COR-L47 (cell line): ENCODE data around the gene AKT2.
"Not testable (repeated sequence)": the region's sequence is repeated elsewhere in the genome, so short reads cannot be mapped to it uniquely, and the experiment has no call there.

Source experiments
- DNase-seq: peaks from one replicate; lab custom pipeline; 2025; lab: John Stamatoyannopoulos, UW

AKT2 gene

DNA sequence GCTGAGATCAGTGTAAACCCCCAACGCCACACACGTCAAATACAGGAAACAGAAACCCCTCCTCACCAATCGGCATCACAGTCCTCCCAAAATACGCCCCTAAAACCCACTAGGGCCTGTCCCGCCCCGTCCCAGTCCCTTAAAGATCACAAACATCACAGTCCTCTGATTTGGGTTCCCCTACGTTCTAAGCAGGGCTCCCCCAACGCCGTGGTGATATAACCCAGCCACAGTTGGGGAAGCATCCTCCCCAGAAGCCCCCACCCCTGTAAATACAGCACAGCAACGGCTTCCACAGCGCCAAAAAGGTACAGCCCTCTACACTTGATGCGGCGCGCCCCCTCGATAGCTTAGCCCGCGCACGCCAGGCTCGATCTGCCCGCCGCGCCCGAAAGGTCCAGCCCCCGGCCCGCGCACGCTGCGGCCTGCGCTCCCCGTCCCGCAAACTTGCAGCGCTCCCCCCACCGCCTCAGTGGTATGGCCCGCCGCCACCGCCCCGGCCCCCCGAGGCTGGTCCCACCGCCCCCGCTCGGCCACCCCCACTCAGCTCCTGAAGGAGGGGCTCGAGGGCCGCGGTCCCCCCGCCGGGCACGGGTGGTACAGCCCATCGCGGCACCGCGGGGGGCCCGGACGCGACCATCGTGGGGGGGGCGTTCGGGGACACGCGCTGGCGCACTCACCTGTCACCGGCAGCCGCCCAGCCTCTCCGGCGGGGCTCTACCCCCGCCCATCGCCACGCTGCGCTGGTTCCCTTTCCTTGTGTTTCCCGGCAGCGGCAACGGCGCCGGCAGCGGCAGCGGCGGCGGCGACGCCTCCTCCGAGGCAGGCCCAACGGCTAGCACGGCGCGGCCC, at the start of gene AKT2:
TSS of gene AKT2 (minus strand) at position 845 of the 852 bp plus-strand sequence. CDS start 20,078 bp downstream, outside the sequence.
- peak; percentile 84 for DNase-seq

DNA sequence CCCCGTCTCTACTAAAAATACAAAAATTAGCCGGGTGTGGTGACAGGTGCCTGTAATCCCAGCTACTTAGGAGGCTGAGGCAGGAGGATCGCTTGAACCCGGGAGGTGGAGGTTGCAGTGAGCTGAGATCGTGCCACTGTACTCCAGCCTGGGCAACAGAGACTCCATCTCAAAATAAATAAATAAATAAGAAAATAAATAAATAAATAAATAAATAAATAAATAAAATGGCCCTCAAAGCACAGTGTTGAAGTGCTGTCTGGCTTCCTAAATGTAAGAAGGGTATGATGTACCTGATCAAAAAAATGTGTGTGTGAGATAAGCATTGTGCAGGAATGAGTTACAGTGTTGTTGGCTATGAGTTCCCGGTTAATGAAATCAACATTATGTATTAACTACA, 47.9 kb upstream of the AKT2 start:
- not testable (repeated sequence) for DNase-seq

DNA sequence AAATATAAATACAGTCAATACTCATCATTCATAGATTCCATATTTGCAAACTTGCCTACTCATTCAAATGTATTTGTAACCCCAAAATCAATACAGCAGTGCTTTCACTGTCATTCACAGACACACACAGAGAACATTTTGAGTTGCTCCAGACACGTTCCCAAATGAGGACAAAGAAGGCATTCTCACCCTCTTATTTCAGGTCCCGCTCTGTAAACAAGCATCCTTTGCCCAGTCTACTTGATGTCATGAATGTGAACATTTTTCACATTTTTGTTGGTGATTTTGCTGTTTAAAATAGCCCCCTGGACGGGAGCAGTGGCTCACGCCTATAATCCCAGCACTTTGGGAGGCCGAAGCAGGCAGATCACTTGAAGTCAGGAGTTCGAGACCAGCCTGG, 47.5 kb upstream of the AKT2 start:
- no peak for DNase-seq

DNA sequence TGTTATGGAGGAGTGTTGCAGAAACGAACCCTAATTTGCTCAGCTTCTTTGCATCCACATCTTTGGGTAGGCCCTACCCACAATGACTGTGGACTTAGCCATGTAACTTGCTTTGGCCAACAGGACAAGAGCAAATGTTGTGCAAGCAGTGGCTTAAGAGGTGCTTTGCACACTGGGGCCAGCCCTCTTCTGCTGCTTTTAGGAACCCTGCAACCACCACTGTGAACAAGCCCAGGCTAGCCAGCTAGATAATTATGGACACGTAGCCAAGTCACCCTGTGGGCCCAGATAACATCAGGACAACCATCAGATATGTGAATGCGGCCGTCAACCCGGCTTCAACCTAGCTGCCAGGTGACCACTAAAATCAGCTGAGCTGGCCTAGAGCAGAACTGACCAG, 45.9 kb upstream of the AKT2 start:
- no peak for DNase-seq

DNA sequence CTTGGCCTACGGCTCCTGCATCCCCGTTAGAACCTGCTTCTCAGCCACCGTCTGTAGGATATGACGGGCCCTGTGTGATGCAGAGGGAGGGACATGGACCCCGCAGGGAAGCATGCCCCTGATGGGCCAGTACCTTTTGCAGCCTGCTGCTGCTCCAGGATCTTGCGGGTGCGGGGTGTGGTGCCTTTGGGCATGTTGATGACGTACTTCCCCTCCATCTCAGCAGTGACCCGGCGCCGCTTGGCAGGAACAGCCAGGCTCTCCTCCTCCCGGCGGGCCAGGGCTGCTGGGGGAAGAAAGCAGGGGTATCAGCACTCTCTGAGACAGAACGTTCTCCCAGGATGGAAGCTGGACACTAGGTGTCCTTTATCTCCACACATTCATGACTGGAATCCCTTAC, 41.1 kb upstream of the AKT2 start:
- DNase-seq = no peak

DNA sequence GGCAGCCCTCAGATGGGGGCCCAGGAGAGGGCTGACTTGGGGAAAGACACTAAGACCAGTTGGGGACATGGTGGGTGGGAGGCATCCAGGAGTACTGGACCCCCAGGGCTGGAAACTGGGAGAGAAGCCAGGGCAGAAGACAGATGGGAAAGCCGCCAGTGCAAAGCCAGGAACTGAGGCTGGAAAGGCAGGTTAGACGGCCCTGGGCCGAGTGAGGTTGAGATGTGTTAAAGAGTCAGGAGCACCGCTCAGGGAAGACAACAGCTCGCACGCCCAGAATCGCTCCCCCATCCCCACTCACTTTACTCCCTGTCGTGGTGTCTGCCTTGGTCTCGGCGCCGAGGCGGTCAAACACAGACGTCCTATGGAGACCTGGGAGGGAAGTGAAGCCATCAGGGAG, 38.6 kb upstream of the AKT2 start:
- no peak for DNase-seq

DNA sequence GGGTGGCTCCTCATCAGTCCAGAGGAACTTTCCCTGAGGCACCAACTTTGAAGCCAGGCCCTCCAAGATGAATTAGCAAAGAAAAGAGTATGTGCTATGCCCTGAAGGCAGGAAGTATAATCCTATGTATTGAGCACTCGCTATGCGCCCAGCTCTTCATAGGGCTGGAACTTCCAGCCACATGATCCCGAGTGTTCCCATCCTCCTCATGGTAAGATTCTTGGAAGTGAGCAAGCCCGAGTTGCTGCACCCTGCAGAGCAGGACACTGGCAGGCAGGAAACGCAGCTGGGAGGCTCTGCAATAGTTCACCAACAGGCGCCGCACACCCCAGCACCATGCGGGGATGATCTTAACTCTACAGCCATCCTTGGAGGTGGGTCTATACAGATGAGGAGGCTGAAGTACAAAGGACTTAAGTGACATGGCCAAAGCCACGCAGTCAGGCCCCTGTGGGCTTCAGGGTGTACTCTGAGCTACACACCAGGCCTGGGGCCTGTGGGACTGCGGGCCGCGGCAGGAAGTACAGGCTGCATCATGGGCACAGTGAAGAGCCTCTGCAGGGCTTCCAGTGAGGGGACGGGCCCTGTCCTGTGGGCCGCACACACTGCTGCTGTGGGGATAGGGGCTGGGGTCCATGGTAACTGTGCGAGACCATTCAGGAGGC, 37.9 kb upstream of the AKT2 start:
- no peak for DNase-seq

DNA sequence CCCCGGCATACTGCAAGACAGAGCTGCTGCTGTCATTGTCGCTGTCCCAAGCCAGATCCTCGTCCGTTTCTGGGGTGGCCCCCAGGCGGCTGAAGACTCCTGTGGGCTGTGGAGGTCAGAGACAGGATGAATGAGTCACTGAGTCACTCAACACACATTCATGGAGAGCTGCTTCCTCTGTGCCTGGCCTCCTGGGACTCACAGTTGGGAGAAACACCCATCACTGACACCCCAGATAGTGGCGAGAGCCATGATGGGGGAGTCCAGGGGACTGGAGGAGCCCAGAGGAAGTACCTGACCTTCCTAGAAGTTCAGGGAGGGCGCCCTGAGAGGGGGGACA, 37.1 kb upstream of the AKT2 start:
- no peak for DNase-seq

DNA sequence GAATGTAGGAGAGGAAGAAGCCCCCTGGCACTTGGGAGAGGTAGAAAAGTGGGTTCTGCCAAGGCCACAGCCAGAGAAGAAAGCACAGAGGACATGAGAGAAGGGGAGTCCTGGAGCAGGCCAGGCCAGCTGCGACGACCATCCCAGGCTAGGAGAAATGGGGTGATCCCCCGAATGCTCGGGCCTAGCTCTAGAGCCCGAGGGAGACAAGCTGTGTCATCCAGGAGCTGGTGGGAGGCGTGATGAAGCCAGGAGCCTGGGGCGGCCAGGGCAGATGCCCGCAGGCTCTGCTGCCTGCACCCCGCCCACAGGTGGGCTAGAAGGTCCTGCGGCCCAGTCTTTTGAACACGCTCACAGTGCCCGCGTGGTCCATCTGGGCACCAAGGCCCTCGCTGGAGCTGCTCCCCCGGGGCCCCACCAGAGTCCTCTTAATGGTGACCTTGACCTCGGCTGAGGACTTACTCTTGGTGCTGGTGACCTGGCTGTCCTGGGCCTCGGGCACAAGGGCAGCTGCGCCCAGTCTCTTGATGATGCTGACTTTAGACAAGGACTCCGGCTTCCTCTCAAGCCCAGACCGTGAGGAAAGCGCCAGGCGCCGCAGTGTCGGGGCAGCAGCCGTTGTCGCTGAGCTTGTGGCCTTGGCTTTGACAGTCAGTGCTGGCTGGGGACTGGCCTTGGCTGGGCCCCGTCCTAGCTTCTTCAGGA, 36.6 kb upstream of the AKT2 start:
- DNase-seq = no peak

DNA sequence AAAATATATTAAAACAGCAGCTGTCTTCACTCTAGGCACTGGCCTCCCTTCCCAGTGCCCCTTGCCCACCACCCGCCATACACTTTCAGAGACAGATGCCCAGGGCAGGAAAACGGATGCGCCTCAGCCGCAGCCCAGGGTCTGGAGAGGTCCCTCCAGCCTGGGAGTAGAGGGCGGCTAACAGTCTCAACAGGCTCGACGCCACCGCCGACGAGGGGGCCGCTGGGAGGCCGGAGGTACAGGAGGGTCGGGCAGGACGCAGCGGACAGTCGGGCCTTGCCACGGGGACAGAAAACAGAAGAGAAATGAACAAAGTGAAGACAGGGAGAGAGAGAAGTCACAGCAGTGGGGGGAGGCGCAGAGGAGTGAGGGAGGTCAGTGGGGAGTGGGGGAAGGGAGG, 35.9 kb upstream of the AKT2 start:
- DNase-seq = no peak

DNA sequence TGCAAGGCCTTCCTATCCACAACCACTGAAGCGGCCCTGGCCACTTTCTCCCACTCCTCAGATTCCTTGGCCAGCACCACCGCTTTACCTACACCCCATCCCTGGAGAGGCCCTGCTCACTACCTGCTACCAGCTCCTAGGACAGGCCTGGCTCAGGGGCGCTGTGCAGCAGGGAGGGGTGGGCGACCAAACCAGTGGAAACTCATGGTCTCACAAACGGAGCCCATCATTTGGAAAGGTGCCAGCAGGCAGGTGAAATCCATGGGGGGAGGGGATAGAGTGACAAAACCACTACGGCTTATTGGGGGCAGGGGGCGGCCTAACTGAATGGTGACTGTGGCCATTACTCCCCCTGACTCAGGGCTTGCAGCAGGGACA, 35.4 kb upstream of the AKT2 start:
- DNase-seq = no peak

DNA sequence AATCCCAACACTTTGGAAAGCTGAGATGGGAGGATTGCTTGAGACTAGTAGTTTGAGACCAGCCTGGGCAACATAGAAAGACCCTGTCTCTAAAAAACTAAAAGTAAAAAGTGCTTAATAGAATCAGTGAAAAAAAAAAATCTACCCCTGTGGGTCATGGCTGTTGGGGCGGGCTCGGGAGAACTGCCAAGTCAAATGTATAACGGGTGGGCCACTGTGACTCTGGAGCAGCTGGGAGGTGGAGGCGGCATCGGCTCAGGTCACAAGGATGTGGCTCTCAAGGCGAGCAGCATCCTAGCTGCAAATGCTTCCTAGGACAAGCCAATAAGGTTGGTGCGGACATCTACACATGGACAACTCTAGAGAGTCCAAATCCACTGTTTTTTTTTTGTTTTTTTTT, 32.2 kb upstream of the AKT2 start:
- DNase-seq = no peak

DNA sequence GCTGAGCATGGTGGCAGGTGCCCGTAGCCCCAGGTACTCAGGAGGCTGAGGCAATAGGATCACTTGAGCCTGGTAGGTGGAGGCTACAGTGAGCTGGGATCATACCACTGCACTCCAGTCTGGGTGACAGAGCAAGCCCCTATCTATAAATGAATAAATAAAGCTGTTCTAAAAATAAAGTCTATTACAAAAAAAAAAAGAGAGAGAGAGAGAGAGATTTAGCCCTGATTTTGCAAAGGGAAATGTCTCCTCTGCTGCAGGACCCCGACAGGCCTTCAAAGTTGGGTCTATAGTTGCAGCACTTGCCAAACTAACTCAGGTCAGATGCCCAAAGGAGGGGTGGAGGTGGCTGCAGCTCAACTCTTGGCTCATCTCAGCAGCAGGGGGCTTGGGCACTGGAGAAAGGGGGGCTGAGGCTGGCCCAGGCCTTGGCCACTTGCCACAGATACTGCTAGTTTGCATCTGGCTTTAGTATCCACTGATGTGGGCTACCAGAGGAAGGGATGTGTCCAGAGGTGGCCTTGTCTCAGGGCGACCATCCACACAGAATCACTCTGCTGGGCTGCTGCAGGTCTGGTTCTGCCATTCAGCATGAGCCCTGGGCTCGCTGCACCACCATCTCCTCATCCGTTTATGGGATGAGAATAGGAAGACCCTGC, 30.8 kb upstream of the AKT2 start:
- DNase-seq = peak; percentile 3

DNA sequence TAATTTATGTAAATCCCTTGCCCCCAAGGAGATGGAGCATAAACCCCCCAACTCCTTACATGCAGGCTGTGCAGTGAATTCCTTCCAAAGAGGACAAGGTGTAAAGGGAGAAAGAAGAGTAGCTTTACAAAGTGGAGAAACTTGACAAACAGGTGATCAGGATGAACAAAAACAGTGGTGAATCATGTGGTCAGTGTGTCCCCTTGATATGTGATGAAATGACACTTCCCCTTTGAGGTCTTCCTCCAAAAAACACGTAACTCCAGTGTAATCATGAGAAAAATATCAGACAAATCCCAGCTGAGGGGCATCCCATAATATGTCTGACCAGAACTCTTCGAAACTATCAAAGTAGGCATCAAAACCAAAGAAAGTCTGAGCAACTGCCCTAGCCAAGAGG, 29.5 kb upstream of the AKT2 start:
- DNase-seq = no peak

DNA sequence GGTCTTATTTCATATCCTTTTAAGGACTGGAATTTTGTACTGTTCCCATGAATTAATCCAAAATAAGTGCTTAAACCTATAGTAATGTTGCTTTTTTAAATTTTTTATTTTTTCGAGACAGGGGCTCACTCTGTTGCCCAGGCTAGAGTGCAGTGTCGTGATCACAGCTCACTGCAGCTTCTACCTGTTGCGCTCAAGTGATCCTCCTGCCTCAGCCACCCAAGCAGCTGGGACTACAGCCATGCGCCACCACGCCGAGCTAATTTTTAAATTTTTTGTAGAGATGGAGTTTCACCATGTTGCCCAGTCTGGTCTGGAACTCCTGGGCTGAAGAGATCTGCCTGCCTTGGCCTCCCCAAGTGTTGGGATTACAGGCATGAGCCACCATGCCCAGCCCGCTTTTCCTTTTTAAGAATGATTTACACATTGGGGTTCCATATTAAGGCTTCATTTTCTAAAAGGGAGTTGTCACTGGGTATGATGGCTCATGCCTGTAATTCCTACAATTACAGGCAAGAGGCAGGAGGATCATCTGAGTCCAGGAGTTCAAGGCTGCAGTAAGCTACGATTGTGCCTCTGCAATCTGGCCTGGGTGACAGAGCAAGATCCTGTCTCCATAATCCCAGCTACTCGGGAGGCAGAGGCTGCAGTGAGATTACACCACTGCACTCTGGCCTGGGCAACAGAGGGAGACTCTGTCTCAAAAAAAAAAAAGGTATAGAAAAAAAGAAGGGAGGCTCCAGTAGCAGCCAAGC, 28.3 kb upstream of the AKT2 start:
- DNase-seq = no peak

DNA sequence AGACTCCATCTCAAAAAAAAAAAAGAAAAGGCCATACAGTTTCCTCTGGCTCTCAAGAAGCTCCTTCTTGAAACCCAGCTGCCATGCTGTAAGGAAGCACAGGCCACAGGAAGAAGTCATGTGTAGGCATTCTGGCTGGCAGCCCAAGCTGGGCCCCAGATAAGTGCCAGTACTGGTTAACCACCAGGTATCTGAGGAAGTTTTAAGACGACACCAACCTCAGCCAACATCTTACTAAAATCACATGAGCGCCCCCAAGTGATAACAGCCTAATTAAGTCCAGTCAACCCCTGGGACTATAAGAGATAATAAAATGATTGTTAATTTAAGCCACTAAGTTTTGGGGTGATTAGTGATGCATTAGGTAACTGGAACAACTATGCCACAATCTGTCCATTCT, 27.4 kb upstream of the AKT2 start:
- DNase-seq = no peak

DNA sequence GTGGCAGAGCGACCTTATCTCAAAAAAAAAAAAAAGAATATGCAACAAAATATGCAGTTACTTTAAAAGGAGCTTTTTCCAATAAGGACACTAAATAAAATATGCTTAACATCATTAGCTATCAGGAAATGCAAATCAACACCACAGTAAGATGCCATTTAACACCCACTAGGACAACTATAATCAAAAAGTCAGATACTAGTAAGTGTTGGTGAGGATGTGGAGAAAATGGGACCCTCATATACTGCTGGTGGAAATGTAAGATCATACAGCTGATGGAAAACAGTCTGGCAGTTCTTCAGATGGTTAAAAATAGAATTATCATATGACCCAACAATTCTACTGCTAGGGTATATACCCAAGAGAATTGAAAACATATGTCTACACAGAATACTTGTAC, 24.5 kb upstream of the AKT2 start:
- no peak for DNase-seq

DNA sequence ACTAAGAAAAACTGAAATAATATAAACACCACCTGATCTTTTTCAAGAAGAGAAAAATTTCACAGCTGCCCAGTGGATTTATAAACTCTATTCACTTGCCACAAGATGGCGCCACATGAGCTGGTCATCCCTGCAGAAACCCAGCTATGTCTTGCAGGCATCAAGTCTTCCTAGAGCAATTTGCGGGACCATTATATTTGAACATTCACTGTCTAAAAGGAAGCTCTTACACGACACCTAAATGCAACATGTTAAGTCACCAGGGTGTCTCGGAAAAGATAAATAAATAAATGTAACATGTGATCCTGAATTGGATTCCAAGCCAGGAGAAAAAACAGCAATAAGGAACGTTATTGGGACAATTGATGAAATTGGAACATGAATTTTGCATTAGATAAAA, 20.3 kb upstream of the AKT2 start:
- DNase-seq = peak; percentile 69

DNA sequence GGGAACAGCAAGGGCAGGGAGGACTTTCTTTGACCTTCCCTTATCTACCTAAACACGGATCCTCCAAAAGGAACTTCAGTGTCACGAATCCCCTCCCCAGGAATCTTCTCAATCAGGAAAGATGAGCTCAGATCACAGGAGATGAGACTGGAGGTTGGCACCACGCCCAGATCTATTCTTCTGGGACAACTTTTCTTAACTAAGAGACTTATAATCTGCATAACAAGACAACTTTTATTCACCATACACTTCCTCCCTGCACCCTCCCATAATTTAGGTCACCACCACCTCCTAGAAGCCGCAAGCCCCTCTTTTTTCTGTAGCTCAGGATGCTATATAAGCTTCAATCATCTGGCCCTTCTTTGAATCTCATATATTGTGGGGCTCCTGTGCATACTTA, 19.2 kb upstream of the AKT2 start:
- no peak for DNase-seq

DNA sequence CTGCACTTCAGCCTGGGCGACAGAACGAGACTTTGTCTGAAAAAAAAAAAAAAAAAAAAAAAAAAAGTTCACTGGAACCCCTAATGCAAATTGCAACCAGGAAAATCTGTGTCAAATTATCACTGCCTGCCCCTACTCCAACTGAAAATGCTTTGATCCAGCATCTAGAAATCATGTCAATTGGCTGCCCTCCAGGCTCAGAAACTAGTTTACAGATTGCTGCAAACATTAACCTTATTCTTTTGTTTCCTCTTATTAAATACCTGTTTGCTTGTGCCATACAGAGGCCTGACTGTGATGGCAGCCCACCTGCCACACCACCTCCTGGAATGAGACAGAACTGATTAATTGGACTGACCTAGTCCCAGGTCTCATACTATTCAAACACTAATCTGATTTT, 18.6 kb upstream of the AKT2 start:
- no peak for DNase-seq

DNA sequence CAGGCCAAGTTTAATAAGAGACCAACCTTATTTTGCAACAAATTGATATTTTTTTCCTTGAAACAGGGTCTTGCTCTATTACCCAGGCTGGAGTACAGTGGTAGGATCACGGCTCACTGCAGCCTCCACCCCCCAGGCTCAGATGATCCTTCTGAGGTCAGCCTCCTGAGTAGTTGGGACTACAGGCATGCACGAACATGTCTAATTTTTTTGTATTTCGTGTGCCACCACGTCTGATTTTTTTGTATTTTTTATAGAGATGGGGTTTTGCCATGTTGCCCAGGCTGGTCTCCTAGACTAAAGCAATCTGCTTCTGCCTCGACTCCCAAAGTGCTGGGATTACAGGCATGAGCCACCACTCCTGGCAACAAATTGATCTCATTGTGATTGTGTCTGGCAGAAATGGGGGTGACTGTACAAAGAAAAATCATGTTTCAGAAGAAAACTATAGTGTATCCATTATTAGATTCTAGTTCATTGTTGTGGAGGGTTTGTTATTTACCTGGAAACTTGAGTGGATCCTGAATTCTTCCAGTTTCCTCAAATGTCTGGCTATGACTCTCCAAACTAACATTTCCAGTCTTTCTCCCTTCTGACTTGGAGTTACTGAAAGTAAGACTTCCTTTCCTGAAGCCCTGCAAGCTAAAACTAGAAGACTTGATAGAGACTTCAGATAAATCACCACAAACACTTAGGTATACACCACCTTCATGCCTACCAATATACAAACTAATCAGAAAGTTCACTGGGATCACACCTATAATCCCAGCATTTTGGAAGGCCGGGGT, 17.3 kb upstream of the AKT2 start:
- DNase-seq = no peak
